Nephron progenitor cell (in vitro differentiated cells): ENCODE data around the gene DCST1.

Source experiments
- DNase-seq: peaks from one replicate; pipeline ENCODE4 v3.0.0; 2021
- H3K27ac Mint-ChIP-seq: 2 replicates; pipeline ENCODE4 v1.8.0; 2021; ENCODE audit warnings: mild to moderate bottlenecking, moderate library complexity, mixed read lengths
- H3K27me3 Mint-ChIP-seq: 2 replicates; pipeline ENCODE4 v1.8.0; 2021; ENCODE audit warnings: mild to moderate bottlenecking, low read depth, mixed read lengths; ENCODE audit not compliant: poor library complexity
- H3K36me3 Mint-ChIP-seq: 2 replicates; pipeline ENCODE4 v1.8.0; 2021; ENCODE audit warnings: low read depth, mixed read lengths
- H3K4me1 Mint-ChIP-seq: 2 replicates; pipeline ENCODE4 v1.8.0; 2021; ENCODE audit warnings: mixed read lengths
- H3K4me3 Mint-ChIP-seq: 2 replicates; pipeline ENCODE4 v1.8.0; 2021; ENCODE audit warnings: mild to moderate bottlenecking, moderate library complexity, mixed read lengths
- H3K9me3 Mint-ChIP-seq: 2 replicates; pipeline ENCODE4 v1.8.0; 2021; ENCODE audit warnings: mild to moderate bottlenecking, moderate library complexity, mixed read lengths
- TF ChIP-seq, protein P1 (sequence below): fragments of 200-600 bp; sonication (generic); IDR thresholded peaks from 2 replicates; pipeline ENCODE4 v1.5.0; 2021; ENCODE audit warnings: antibody characterized with exemption

Gene DCST1

DNA sequence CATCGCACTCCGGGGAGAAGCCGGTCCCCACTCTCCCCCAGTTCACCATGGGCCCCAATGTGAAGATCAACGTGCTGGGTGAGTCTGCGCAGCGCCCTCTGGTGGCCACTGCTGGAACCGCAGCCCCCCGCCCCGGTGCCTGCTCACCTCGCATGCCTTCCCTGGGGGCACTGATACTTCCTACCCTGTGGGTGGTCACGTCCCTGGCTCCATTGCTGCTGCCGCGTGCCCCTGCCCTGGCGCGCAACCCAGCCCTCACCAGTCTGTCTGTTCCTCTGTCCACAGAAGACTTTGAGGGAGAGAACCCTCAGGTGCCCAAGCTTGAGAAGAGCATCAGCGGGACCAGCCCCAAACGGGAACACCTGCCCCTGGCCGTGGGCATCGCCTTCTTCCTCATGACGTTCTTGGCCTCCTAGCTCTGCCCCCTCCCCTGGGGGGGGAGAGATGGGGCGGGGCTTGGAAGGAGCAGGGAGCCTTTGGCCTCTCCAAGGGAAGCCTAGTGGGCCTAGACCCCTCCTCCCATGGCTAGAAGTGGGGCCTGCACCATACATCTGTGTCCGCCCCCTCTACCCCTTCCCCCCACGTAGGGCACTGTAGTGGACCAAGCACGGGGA, 52.6 kb downstream of the DCST1 start:
- peaks cover 49% of the 10 kb centered on the region for H3K4me1 Mint-ChIP-seq
- H3K27ac Mint-ChIP-seq, result no peak overlapping the region
- H3K4me3 Mint-ChIP-seq, result peak overlapping the region; percentile 57
- H3K36me3 Mint-ChIP-seq, result peaks cover 9% of the 10 kb centered on the region
- TF ChIP-seq, protein P1, sequence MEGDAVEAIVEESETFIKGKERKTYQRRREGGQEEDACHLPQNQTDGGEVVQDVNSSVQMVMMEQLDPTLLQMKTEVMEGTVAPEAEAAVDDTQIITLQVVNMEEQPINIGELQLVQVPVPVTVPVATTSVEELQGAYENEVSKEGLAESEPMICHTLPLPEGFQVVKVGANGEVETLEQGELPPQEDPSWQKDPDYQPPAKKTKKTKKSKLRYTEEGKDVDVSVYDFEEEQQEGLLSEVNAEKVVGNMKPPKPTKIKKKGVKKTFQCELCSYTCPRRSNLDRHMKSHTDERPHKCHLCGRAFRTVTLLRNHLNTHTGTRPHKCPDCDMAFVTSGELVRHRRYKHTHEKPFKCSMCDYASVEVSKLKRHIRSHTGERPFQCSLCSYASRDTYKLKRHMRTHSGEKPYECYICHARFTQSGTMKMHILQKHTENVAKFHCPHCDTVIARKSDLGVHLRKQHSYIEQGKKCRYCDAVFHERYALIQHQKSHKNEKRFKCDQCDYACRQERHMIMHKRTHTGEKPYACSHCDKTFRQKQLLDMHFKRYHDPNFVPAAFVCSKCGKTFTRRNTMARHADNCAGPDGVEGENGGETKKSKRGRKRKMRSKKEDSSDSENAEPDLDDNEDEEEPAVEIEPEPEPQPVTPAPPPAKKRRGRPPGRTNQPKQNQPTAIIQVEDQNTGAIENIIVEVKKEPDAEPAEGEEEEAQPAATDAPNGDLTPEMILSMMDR, result peak; percentile 99
- peak; percentile 90 for DNase-seq
- peaks cover 8% of the 10 kb centered on the region for H3K27me3 Mint-ChIP-seq
- no peaks in the 10 kb centered on the region for H3K9me3 Mint-ChIP-seq

DNA sequence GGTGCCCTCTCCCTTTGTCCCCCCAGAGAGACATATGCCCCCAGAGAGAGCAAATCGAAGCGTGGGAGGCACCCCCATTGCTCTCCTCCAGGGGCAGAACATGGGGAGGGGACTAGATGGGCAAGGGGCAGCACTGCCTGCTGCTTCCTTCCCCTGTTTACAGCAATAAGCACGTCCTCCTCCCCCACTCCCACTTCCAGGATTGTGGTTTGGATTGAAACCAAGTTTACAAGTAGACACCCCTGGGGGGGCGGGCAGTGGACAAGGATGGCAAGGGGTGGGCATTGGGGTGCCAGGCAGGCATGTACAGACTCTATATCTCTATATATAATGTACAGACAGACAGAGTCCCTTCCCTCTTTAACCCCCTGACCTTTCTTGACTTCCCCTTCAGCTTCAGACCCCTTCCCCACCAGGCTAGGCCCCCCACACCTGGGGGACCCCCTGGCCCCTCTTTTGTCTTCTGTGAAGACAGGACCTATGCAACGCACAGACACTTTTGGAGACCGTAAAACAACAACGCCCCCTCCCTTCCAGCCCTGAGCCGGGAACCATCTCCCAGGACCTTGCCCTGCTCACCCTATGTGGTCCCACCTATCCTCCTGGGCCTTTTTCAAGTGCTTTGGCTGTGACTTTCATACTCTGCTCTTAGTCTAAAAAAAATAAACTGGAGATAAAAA, 53.4 kb downstream of the DCST1 start:
- Mint-ChIP-seq H3K9me3 (no peaks in the 10 kb centered on the region), H3K4me1 (peaks cover 50% of the 10 kb centered on the region), H3K27ac (no peak overlapping the region), H3K36me3 (peaks cover 9% of the 10 kb centered on the region), H3K4me3 (no peak overlapping the region), H3K27me3 (peaks cover 8% of the 10 kb centered on the region)
- TF ChIP-seq, protein P1, result no peak
- no peak for DNase-seq

DNA sequence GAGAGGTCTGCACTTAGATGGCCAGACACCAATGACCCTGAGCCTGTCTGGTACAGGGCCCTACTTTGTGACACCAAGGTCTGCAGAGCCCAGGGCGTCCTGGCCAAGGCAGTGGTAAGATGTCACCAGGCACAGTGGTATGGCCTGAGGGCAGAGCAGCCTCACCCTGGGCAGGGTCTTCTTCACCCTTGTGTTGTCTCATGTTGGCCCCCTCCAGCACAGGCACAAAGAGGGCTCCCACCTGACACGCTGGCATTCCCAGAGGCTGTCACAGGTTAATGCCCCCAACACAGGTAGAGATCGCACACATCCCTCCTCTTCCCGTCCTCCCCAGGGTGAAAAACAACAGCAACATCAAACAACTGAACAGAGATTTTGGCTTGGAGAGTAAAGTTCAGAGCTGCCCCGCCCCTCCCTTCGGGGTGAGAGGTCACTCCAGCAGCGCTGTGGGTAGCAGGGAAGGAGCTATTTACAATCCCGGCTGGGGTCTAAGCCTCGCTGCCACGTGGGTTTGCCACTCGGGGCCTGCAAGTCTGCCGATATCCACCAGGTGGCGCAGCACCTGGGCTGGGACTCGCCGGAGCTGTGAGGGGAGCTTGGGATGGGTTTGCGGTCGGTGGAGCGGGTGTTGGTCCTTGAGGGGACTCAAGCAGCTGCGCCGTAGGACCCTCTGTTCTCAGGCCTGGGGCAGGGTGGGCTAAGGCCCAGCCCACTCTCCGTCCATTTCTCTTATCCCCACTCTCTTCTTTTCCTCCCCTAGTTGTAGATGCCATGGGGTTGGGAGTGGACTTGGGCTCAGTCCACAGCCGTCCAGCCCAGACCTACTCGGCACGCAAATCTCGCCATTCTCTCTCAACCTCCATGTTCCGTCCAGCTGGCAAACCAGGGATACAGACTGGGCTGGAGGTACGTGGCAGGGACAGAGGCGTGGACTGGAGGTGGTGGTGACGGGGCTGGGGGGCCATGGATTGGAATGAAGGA, 57.7 kb downstream of the DCST1 start:
- peaks cover 4% of the 10 kb centered on the region for H3K27me3 Mint-ChIP-seq
- no peak overlapping the region for H3K4me3 Mint-ChIP-seq
- TF ChIP-seq, protein P1, result peak; percentile 98
- H3K9me3 Mint-ChIP-seq, result no peaks in the 10 kb centered on the region
- peaks cover 58% of the 10 kb centered on the region for H3K4me1 Mint-ChIP-seq
- DNase-seq, result peak; percentile 94
- no peak overlapping the region for H3K27ac Mint-ChIP-seq
- peaks cover 9% of the 10 kb centered on the region for H3K36me3 Mint-ChIP-seq

DNA sequence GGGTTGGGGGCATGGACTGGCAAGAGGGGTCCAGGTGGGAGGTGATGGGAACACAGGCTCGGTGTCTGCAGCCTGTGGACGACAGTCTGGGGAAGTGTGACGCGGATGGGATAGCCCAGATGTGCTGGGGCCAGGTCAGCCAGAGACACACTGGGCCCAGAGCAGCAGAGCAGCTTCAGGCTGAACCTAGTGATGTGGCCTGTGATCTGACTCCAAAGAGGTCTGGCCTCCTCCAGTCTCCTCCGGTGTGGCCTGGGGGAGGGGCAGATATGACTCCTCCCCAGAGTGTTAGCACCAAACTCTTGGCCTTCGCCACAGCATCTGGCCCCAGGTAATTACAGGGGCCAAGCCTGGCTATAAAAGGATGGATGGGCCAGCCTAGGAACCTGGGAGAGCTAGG, 58.5 kb downstream of the DCST1 start:
- Mint-ChIP-seq H3K27ac (no peak overlapping the region), H3K27me3 (peaks cover 4% of the 10 kb centered on the region), H3K9me3 (no peaks in the 10 kb centered on the region), H3K4me1 (peaks cover 57% of the 10 kb centered on the region), H3K36me3 (peaks cover 8% of the 10 kb centered on the region), H3K4me3 (no peak overlapping the region)
- no peak for DNase-seq
- TF ChIP-seq, protein P1, result no peak

DNA sequence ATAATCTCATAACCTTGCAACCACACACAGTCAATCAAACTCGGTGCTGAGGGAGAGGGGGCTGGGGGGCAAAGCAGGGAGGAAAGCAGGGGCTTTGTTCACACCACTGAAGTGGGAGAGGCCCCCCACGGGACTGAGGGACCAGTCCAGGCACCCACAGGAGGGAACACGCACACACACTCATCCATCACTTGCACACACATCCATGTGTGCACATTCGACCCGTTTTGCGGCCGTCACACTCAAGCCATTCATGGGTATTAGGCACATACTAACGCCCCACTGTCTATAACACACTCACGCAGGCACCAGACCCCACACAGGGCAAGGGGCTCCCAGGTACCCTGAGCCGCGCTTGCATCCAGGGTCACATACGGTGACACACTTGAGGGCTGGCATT, 59.0 kb downstream of the DCST1 start:
- Mint-ChIP-seq H3K27me3 (peaks cover 4% of the 10 kb centered on the region), H3K9me3 (no peaks in the 10 kb centered on the region), H3K36me3 (peaks cover 3% of the 10 kb centered on the region), H3K4me1 (peaks cover 52% of the 10 kb centered on the region), H3K4me3 (no peak overlapping the region), H3K27ac (no peak overlapping the region)
- DNase-seq, result no peak
- TF ChIP-seq, protein P1, result no peak
